Caco-2 (cell line): ENCODE measurements around the gene SCYGR5. TPM values are rescaled to one million over a fixed set of nuclear protein-coding genes. Genes with fewer than 3 reads are reported as not detected.

ENCODE experiments used
- BruUV-seq: library from RNA; stranded (reverse); fragments of 400-500 nt; replicated peaks from 2 replicates; lab custom pipeline; 2021; lab: Mats Ljungman, UMichigan
- CTCF ChIA-PET: fragments of 300-600 bp; sonication (Branson Sonifier 250); formaldehyde crosslinking; loops from one replicate; lab custom pipeline; 2022; ENCODE audit warnings: antibody characterized with exemption; lab: Charles Lee
- POLR2A ChIA-PET: fragments of 300-600 bp; sonication (Branson Sonifier 250); formaldehyde crosslinking; loops from one replicate; lab custom pipeline; 2022; ENCODE audit warnings: antibody characterized with exemption; lab: Charles Lee
- DNase-seq, 2 experiments: peaks; one replicate each; pipeline versions ENCODE4 v3.0.0 to v3.0.0-alpha.2; 2020 to 2022
- H3K27me3 ChIP-seq: replicated peaks from 2 replicates; pipeline ENCODE4 v1.6.0; 2011; ENCODE audit warnings: low read length; ENCODE audit not compliant: control insufficient read depth, insufficient read depth
- H3K36me3 ChIP-seq: 2 replicates; pipeline ENCODE4 v1.5.1; 2011; ENCODE audit warnings: low read length; ENCODE audit not compliant: control insufficient read depth, insufficient read depth
- H3K4me1 ChIP-seq: fragments of 250-450 bp; sonication (Bioruptor Pico); 2 replicates; pipeline ENCODE4 v1.5.1; 2020; ENCODE audit warnings: mild to moderate bottlenecking
- H3K4me3 ChIP-seq: 2 replicates; pipeline ENCODE4 v1.5.1; 2011; ENCODE audit warnings: low read depth, mild to moderate bottlenecking, control low read depth, low read length
- H3K9me3 ChIP-seq: fragments of 250-450 bp; sonication (Bioruptor Pico); 2 replicates; pipeline ENCODE4 v1.5.1; 2020; ENCODE audit warnings: mild to moderate bottlenecking, moderate library complexity
- H3K27ac Mint-ChIP-seq: one replicate; pipeline ENCODE4 v1.8.0; 2022; ENCODE audit warnings: mixed read lengths; ENCODE audit not compliant: unreplicated experiment
- H3K27me3 Mint-ChIP-seq: one replicate; pipeline ENCODE4 v1.8.0; 2022; ENCODE audit warnings: mixed read lengths; ENCODE audit not compliant: insufficient read depth, unreplicated experiment
- H3K36me3 Mint-ChIP-seq: one replicate; pipeline ENCODE4 v1.8.0; 2022; ENCODE audit warnings: mild to moderate bottlenecking, mixed read lengths; ENCODE audit not compliant: insufficient read depth, unreplicated experiment
- H3K4me1 Mint-ChIP-seq: one replicate; pipeline ENCODE4 v1.8.0; 2022; ENCODE audit warnings: low read depth, mixed read lengths; ENCODE audit not compliant: unreplicated experiment
- H3K4me3 Mint-ChIP-seq: one replicate; pipeline ENCODE4 v1.8.0; 2022; ENCODE audit warnings: mild to moderate bottlenecking, moderate library complexity, mixed read lengths; ENCODE audit not compliant: unreplicated experiment
- H3K9me3 Mint-ChIP-seq: one replicate; pipeline ENCODE4 v1.8.0; 2022; ENCODE audit warnings: mixed read lengths; ENCODE audit not compliant: unreplicated experiment
- intact Hi-C: fragments of 100-400 bp; cut with micrococcal nuclease; formaldehyde crosslinking; loops from one replicate; pipeline ENCODE4 v1.10.0; 2022; ENCODE audit not compliant: unreplicated experiment
- total RNA-seq: library from RNA; stranded (reverse); gene quantifications from 2 replicates; pipeline ENCODE4 v1.2.3, GENCODE V29; 2022
- TF ChIP-seq, protein P1 (sequence below), 2 experiments: fragments of 200-600 bp in 1 of 2; IDR thresholded peaks; 1 replicate in 1 of 2; 2 replicates in 1 of 2; pipeline versions ENCODE4 v1.5.1 to v1.8.0; 2011 to 2022; ENCODE audit warnings: antibody characterized with exemption in 1 of 2, control low read depth in 1 of 2, inconsistent platforms in 1 of 2, low read depth in 1 of 2, low read length in 1 of 2, mild to moderate bottlenecking in 1 of 2, moderate library complexity in 1 of 2; ENCODE audit not compliant: insufficient read depth in 1 of 2, severe bottlenecking in 1 of 2, unreplicated experiment in 1 of 2

The SCYGR5 gene
- total RNA-seq, 1 experiment from 2014 or later = not detected

- Mint-ChIP-seq H3K27me3 (no peaks in the 10 kb centered on the region), H3K27ac (peak overlapping the region; percentile 96), H3K36me3 (peaks cover 92% of the 10 kb centered on the region), H3K4me1 (peaks cover 34% of the 10 kb centered on the region), H3K9me3 (no peaks in the 10 kb centered on the region), H3K4me3 (peak overlapping the region; percentile 60)
- ChIA-PET CTCF (interaction anchor here (0.5 to 1.1 kb wide), 3 partner anchors 10 to 63 kb away, joined by 3 to 4 read pairs (median 3); no protein-coding TSS in a partner anchor), POLR2A (no interaction called here)
- Histone ChIP-seq H3K9me3 (no peaks in the 10 kb centered on the region), H3K36me3 (peaks cover 7% of the 10 kb centered on the region), H3K27me3 (no peaks in the 10 kb centered on the region), H3K4me3 (no peak overlapping the region), H3K4me1 (peaks cover 51% of the 10 kb centered on the region)
- intact Hi-C loops = loop anchor here (1.0 to 5.0 kb wide), 6 partner anchors 15 to 576 kb away; partner anchors contain the start of gene SLC19A3
- DNase-seq = peak; percentile 84 to 89
- TF ChIP-seq, protein P1, sequence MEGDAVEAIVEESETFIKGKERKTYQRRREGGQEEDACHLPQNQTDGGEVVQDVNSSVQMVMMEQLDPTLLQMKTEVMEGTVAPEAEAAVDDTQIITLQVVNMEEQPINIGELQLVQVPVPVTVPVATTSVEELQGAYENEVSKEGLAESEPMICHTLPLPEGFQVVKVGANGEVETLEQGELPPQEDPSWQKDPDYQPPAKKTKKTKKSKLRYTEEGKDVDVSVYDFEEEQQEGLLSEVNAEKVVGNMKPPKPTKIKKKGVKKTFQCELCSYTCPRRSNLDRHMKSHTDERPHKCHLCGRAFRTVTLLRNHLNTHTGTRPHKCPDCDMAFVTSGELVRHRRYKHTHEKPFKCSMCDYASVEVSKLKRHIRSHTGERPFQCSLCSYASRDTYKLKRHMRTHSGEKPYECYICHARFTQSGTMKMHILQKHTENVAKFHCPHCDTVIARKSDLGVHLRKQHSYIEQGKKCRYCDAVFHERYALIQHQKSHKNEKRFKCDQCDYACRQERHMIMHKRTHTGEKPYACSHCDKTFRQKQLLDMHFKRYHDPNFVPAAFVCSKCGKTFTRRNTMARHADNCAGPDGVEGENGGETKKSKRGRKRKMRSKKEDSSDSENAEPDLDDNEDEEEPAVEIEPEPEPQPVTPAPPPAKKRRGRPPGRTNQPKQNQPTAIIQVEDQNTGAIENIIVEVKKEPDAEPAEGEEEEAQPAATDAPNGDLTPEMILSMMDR (IDR thresholded peaks at IDR 0.05; ENCODE audit: insufficient read depth in 1 of 2, low read depth in 1 of 2, low read length in 1 of 2, severe bottlenecking in 1 of 2, unreplicated experiment in 1 of 2) = no peak
- BruUV-seq = no TSS peak
Observed at GRCh38 chr2:227703280-227703732, 36.7 kb downstream of the SCYGR5 start.

DNA sequence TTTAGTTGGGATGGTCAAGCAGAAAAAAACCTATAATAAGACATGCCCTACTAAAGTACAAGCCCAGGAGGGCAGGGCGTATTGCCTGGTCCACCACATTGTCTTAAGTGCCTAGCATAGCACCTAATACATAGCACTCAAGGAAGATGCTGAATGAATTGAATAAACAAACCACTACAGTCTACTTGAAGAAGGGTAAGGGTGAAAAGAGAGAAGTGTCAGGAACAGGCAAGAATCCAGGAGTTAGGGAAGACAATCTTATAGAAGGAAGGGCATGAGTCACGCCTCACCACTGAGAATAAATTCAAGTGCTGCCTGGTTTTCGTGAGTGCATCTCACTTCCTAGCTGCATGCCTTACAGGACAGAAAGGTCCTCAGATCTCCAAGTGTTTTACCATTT lies 37.4 kb downstream of the SCYGR5 start:
- Histone ChIP-seq H3K4me1 (peaks cover 55% of the 10 kb centered on the region), H3K9me3 (no peaks in the 10 kb centered on the region), H3K27me3 (no peaks in the 10 kb centered on the region), H3K4me3 (no peak overlapping the region), H3K36me3 (peaks cover 7% of the 10 kb centered on the region)
- peaks cover 88% of the 10 kb centered on the region for H3K36me3 Mint-ChIP-seq
- no peaks in the 10 kb centered on the region for H3K27me3 Mint-ChIP-seq
- ChIA-PET CTCF (no interaction called here), POLR2A (no interaction called here)
- H3K4me1 Mint-ChIP-seq = peaks cover 34% of the 10 kb centered on the region
- intact Hi-C loops = loop anchor here (1.0 to 5.0 kb wide), 6 partner anchors 14 to 577 kb away; partner anchors contain the start of gene SLC19A3
- TSS peak; percentile 94 for BruUV-seq
- H3K9me3 Mint-ChIP-seq = no peaks in the 10 kb centered on the region
- peak overlapping the region; percentile 96 for H3K27ac Mint-ChIP-seq
- TF ChIP-seq, protein P1 (IDR thresholded peaks at IDR 0.05; ENCODE audit: insufficient read depth in 1 of 2, low read depth in 1 of 2, low read length in 1 of 2, severe bottlenecking in 1 of 2, unreplicated experiment in 1 of 2) = no peak
- DNase-seq = no peak
- H3K4me3 Mint-ChIP-seq = peak overlapping the region; percentile 60

DNA sequence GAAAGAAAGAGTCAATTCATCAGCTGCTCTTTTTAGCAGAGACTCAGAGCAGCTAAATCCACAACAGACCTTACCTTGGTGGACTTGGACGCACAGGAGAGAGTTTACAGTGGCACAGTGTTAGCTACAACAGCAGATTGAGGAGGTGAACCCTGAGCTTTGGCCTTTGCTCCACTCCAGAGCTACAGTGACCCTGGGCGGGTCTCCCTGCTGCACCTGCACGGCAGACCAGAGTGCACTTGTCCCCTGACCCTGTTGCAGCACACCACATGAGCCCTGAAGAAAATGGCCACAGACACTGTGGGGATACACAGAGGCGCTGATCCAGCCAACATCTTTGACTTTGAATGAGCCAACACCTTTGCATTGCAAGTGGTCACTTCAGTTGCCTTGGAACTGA lies 40.3 kb downstream of the SCYGR5 start:
- no peaks in the 10 kb centered on the region for H3K27me3 Mint-ChIP-seq
- no TSS peak for BruUV-seq
- H3K9me3 ChIP-seq = no peaks in the 10 kb centered on the region
- no peaks in the 10 kb centered on the region for H3K27me3 ChIP-seq
- H3K4me1 ChIP-seq = peaks cover 42% of the 10 kb centered on the region
- no peaks in the 10 kb centered on the region for H3K9me3 Mint-ChIP-seq
- peaks cover 81% of the 10 kb centered on the region for H3K36me3 Mint-ChIP-seq
- peaks cover 29% of the 10 kb centered on the region for H3K4me1 Mint-ChIP-seq
- intact Hi-C loops = no loop called here
- peak; percentile 12 to 42 for DNase-seq
- POLR2A ChIA-PET = no interaction called here
- no peak overlapping the region for H3K4me3 ChIP-seq
- H3K27ac Mint-ChIP-seq = no peak overlapping the region
- TF ChIP-seq, protein P1 (IDR thresholded peaks at IDR 0.05; ENCODE audit: insufficient read depth in 1 of 2, low read depth in 1 of 2, low read length in 1 of 2, severe bottlenecking in 1 of 2, unreplicated experiment in 1 of 2) = no peak
- CTCF ChIA-PET = no interaction called here
- no peak overlapping the region for H3K4me3 Mint-ChIP-seq
- peaks cover 2% of the 10 kb centered on the region; the same call in 1 of the 2 replicates for H3K36me3 ChIP-seq
